HEK293 (cell line): Measurements from ENCODE around the gene IGFBP5.

ENCODE experiments used
- CTCF ChIA-PET: fragments of 350-600 bp; formaldehyde crosslinking; extraction: SDS; loops from one replicate; lab custom pipeline; 2021; ENCODE audit warnings: antibody characterized with exemption; lab: Yijun Ruan, JAX
- POLR2A ChIA-PET: fragments of 300-600 bp; formaldehyde crosslinking; extraction: SDS; loops from one replicate; lab custom pipeline; 2020; ENCODE audit warnings: antibody characterized with exemption, inconsistent platforms; lab: Yijun Ruan, JAX
- H3K27ac ChIP-seq: fragments of 200-500 bp; sonication (Bioruptor generic); 2 replicates; pipeline ENCODE4 v1.5.1; 2014; ENCODE audit warnings: low read depth, low read length, control low read depth, inconsistent platforms; ENCODE audit errors: extremely low read depth
- H3K36me3 ChIP-seq, 2 experiments: fragments of 200-500 bp in 1 of 2; sonication (Bioruptor generic) in 1 of 2; 1 replicate in 1 of 2; 2 replicates in 1 of 2; pipeline ENCODE4 v1.5.1; 2014 to 2017; ENCODE audit warnings: inconsistent platforms in 2 of 2, low read length in 2 of 2; ENCODE audit not compliant: control insufficient read depth in 2 of 2, insufficient read depth in 1 of 2
- H3K4me1 ChIP-seq: fragments of 200-500 bp; sonication (Bioruptor generic); 2 replicates; pipeline ENCODE4 v1.5.1; 2014; ENCODE audit warnings: mild to moderate bottlenecking, low read length, inconsistent platforms; ENCODE audit not compliant: control insufficient read depth, insufficient read depth
- H3K4me3 ChIP-seq: 2 replicates; pipeline ENCODE4 v1.5.1; 2011; ENCODE audit warnings: low read depth, mild to moderate bottlenecking, control low read depth, low read length, moderate library complexity
- H3K9me3 ChIP-seq: fragments of 200-500 bp; sonication (Bioruptor generic); 2 replicates; pipeline ENCODE4 v1.5.1; 2014; ENCODE audit warnings: low read depth, low read length, inconsistent platforms; ENCODE audit not compliant: control insufficient read depth, insufficient read depth
- BCL11A ChIP-seq: fragments of 450-650 bp; formaldehyde crosslinking; IDR thresholded peaks from 2 replicates; pipeline ENCODE4 v1.5.1; 2016; ENCODE audit warnings: low read depth, missing biosample characterization, missing genetic modification characterization
- CTCF ChIP-seq: fragments of 450-650 bp; formaldehyde crosslinking; IDR thresholded peaks from 2 replicates; pipeline ENCODE4 v1.5.1; 2016; ENCODE audit warnings: missing biosample characterization, missing genetic modification characterization
- GLI2 ChIP-seq: fragments of 450-650 bp; formaldehyde crosslinking; IDR thresholded peaks from 2 replicates; pipeline ENCODE4; 2017; ENCODE audit warnings: missing biosample characterization, missing genetic modification characterization, low read depth, borderline replicate concordance
- HOXC10 ChIP-seq: sonication (generic); formaldehyde crosslinking; IDR thresholded peaks from 2 replicates; pipeline ENCODE4 v1.8.1; 2023; ENCODE audit warnings: mild to moderate bottlenecking, missing genetic modification reagents
- SCRT2 ChIP-seq: fragments of 450-650 bp; formaldehyde crosslinking; IDR thresholded peaks from 2 replicates; pipeline ENCODE4 v1.5.1; 2016; ENCODE audit warnings: missing biosample characterization, missing genetic modification characterization
- TRIM28 ChIP-seq: IDR thresholded peaks from 2 replicates; pipeline ENCODE4 v1.6.1; 2011; ENCODE audit warnings: low read length, control low read depth, borderline replicate concordance
- YY1 ChIP-seq: fragments of 450-650 bp; formaldehyde crosslinking; IDR thresholded peaks from 2 replicates; pipeline ENCODE4 v1.5.1; 2018; ENCODE audit warnings: missing biosample characterization, missing genetic modification characterization
- ZBTB17 ChIP-seq: fragments of 450-650 bp; formaldehyde crosslinking; IDR thresholded peaks from 2 replicates; pipeline ENCODE4 v1.5.1; 2016; ENCODE audit warnings: missing biosample characterization, missing genetic modification characterization
- ZBTB7A ChIP-seq: fragments of 450-650 bp; formaldehyde crosslinking; IDR thresholded peaks from 2 replicates; pipeline ENCODE4 v1.5.1; 2016; ENCODE audit warnings: low read depth, missing biosample characterization, missing genetic modification characterization
- ZNF114 ChIP-seq: fragments of 450-650 bp; formaldehyde crosslinking; IDR thresholded peaks from 2 replicates; pipeline ENCODE4 v1.5.0; 2017; ENCODE audit warnings: missing biosample characterization, missing genetic modification characterization
- ZNF133 ChIP-seq: fragments of 450-650 bp; formaldehyde crosslinking; IDR thresholded peaks from 2 replicates; pipeline ENCODE4 v1.5.1; 2016; ENCODE audit warnings: missing biosample characterization, missing genetic modification characterization
- ZNF148 ChIP-seq: fragments of 450-650 bp; formaldehyde crosslinking; IDR thresholded peaks from 2 replicates; pipeline ENCODE4 v1.5.0; 2017; ENCODE audit warnings: missing biosample characterization, missing genetic modification characterization, borderline replicate concordance
- ZNF157 ChIP-seq: fragments of 450-650 bp; formaldehyde crosslinking; IDR thresholded peaks from 2 replicates; pipeline ENCODE4 v1.5.1; 2016; ENCODE audit warnings: missing biosample characterization, missing genetic modification characterization
- ZNF26 ChIP-seq: fragments of 450-650 bp; formaldehyde crosslinking; IDR thresholded peaks from 2 replicates; pipeline ENCODE4 v1.5.1; 2016; ENCODE audit warnings: missing biosample characterization, missing genetic modification characterization
- ZNF274 ChIP-seq, 2 experiments: fragments of 200-500 bp in 1 of 2; fragments of 450-650 bp in 1 of 2; sonication (Bioruptor generic) in 1 of 2; formaldehyde crosslinking in 1 of 2; IDR thresholded peaks; 2 replicates each; pipeline versions ENCODE4 v1.5.1 to v1.6.1; 2014 to 2016; ENCODE audit warnings: borderline replicate concordance in 1 of 2, inconsistent platforms in 1 of 2, low read length in 1 of 2, missing biosample characterization in 1 of 2, missing genetic modification characterization in 1 of 2
- ZNF302 ChIP-seq: fragments of 450-650 bp; formaldehyde crosslinking; IDR thresholded peaks from 2 replicates; pipeline ENCODE4 v1.5.1; 2016; ENCODE audit warnings: missing biosample characterization, missing genetic modification characterization, low read depth
- ZNF555 ChIP-seq: fragments of 450-650 bp; formaldehyde crosslinking; conservative IDR thresholded peaks from 2 replicates; pipeline ENCODE4 v1.5.1; 2017; ENCODE audit warnings: missing biosample characterization, mild to moderate bottlenecking, missing genetic modification characterization, inconsistent platforms
- ZNF561 ChIP-seq: fragments of 450-650 bp; IDR thresholded peaks from 2 replicates; pipeline ENCODE4 v1.5.1; 2018; ENCODE audit warnings: missing biosample characterization, missing genetic modification characterization, borderline replicate concordance
- ZNF580 ChIP-seq: fragments of 450-650 bp; formaldehyde crosslinking; IDR thresholded peaks from 2 replicates; pipeline ENCODE4 v1.5.1; 2016; ENCODE audit warnings: missing biosample characterization, missing genetic modification characterization
- ZNF596 ChIP-seq: fragments of 450-650 bp; IDR thresholded peaks from 2 replicates; pipeline ENCODE4 v1.5.0; 2018; ENCODE audit warnings: missing biosample characterization, mild to moderate bottlenecking, missing genetic modification characterization, moderate library complexity
- ZNF624 ChIP-seq: fragments of 450-650 bp; formaldehyde crosslinking; IDR thresholded peaks from 2 replicates; pipeline ENCODE4 v1.5.1; 2017; ENCODE audit warnings: missing biosample characterization, missing genetic modification characterization
- ZNF645 ChIP-seq: fragments of 450-650 bp; formaldehyde crosslinking; IDR thresholded peaks from 2 replicates; pipeline ENCODE4; 2016; ENCODE audit warnings: missing biosample characterization, missing genetic modification characterization
- ZSCAN16 ChIP-seq: fragments of 450-650 bp; formaldehyde crosslinking; IDR thresholded peaks from 2 replicates; pipeline ENCODE4 v1.5.1; 2016; ENCODE audit warnings: missing biosample characterization, missing genetic modification characterization
- ZSCAN30 ChIP-seq: fragments of 450-650 bp; IDR thresholded peaks from 2 replicates; pipeline ENCODE4 v1.5.1; 2018; ENCODE audit warnings: missing biosample characterization, mild to moderate bottlenecking, missing genetic modification characterization, moderate library complexity
- ZSCAN4 ChIP-seq: fragments of 450-650 bp; formaldehyde crosslinking; IDR thresholded peaks from 2 replicates; pipeline ENCODE4 v1.5.1; 2017; ENCODE audit warnings: missing biosample characterization, missing genetic modification characterization

Gene IGFBP5

GRCh38 chr2:216716109-216716508 lies 20.8 kb upstream of the IGFBP5 start (continued):
- TF ChIP-seq ZNF274 (IDR thresholded peaks at IDR 0.05; ENCODE audit: low read length) = no peak
- TF ChIP-seq ZNF274 (tag by site-specific recombination; IDR thresholded peaks at IDR 0.05; ENCODE audit: borderline replicate concordance) = no peak
- no peak for TF ChIP-seq ZSCAN16 (tag by site-specific recombination)
- no peak for TF ChIP-seq ZNF302 (tag by site-specific recombination)
- TF ChIP-seq, all 188 proteins: peak for 0

GRCh38 chr2:216715402-216715974 lies 20.1 kb upstream of the IGFBP5 start:
- ChIA-PET CTCF (interaction anchor here (0.6 kb wide), 1 partner anchor 308 kb away, joined by 3 read pairs; no protein-coding TSS in a partner anchor), POLR2A (no interaction called here)

GRCh38 chr2:216714376-216714775 lies 19.0 kb upstream of the IGFBP5 start:
- H3K4me3 ChIP-seq = no peak overlapping the region
- H3K36me3 ChIP-seq = no peaks in the 10 kb centered on the region
- ChIA-PET POLR2A (no interaction called here), CTCF (interaction anchor here (1.3 kb wide), 1 partner anchor 16 kb away, joined by 4 read pairs; no protein-coding TSS in a partner anchor)
- H3K4me1 ChIP-seq = no peaks in the 10 kb centered on the region
- no peak overlapping the region for H3K27ac ChIP-seq
- H3K9me3 ChIP-seq = no peaks in the 10 kb centered on the region
- no peak for TF ChIP-seq ZNF645 (tag by site-specific recombination)
- no peak for TF ChIP-seq ZNF148
- TF ChIP-seq ZNF114 (tag by site-specific recombination) = no peak
- no peak for TF ChIP-seq ZNF133 (tag by site-specific recombination)
- no peak for TF ChIP-seq ZBTB17 (tag by site-specific recombination)
- TF ChIP-seq ZNF624 (tag by site-specific recombination) = no peak
- TF ChIP-seq ZBTB7A (tag by site-specific recombination) = no peak
- no peak for TF ChIP-seq ZNF157
- no peak for TF ChIP-seq ZNF580 (tag by site-specific recombination)

More at GRCh38 chr2:216715402-216715974, 20.1 kb upstream of the IGFBP5 start:
- Histone ChIP-seq H3K4me3 (no peak overlapping the region), H3K4me1 (no peaks in the 10 kb centered on the region), H3K36me3 (no peaks in the 10 kb centered on the region), H3K27ac (no peak overlapping the region), H3K9me3 (no peaks in the 10 kb centered on the region)
- TF ChIP-seq ZSCAN30 (tag by site-specific recombination) (no peak), ZNF596 (tag by site-specific recombination) (no peak), ZNF26 (tag by site-specific recombination) (no peak), ZNF555 (no peak), TRIM28 (no peak), ZSCAN4 (tag by site-specific recombination) (no peak), GLI2 (tag by site-specific recombination) (no peak), SCRT2 (tag by site-specific recombination) (no peak), BCL11A (tag by site-specific recombination) (no peak), YY1 (tag by site-specific recombination) (no peak), HOXC10 (CRISPR knock-in tag) (no peak), CTCF (tag by site-specific recombination) (no peak), ZNF561 (tag by site-specific recombination) (no peak)
